GM21390 (cell line): ENCODE data around the gene ITGBL1.
A peak's percentile ranks its signal among the peaks of the same experiment; 100 is the strongest.

Experiments used
- ATAC-seq: cut with Tn5 transposase; IDR thresholded peaks from one replicate; pipeline ENCODE4 v1.9.1; 2021; ENCODE audit not compliant: unreplicated experiment

Gene ITGBL1

GRCh38 chr13:101556676-101557123 is 104.2 kb downstream of the ITGBL1 start:
- ATAC-seq: no peak

DNA sequence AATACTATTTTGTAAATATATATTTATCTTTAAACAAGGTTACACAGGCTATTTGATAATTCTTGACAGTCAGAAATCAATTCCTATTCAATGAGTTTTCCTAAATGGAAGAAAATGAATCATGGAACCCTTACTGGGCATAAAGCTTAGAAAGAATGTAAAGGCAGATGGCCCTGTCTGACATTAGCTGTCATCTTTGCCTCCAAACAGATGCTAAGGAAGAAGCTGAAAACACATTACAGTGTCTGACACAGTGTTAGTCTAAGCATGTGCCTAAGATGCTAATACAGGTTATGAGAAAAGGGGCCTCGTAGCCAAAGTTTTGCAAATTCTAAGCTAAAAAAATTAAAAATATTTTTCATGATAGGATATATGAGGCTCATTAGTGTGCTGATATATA is 112.8 kb downstream of the ITGBL1 start:
- no peak for ATAC-seq

DNA sequence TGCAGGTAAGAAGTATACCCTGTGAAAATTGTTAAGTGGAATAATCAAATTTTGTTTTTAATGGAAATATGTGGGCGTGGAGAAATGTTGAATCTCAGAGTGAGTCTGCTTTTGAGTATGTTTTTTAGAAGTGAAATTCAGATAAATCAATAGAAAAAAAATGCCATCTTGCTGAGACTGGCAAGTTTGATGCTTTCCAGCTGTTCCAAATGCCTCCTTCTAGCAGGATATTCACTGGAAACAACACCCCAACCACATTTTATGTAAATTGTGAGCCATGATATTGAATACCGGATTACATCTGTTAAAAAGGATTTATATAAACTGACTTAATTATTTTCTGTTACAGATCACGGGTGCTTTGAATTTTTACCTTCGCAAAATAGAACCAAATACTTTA is 115.4 kb downstream of the ITGBL1 start:
- ATAC-seq: no peak

DNA sequence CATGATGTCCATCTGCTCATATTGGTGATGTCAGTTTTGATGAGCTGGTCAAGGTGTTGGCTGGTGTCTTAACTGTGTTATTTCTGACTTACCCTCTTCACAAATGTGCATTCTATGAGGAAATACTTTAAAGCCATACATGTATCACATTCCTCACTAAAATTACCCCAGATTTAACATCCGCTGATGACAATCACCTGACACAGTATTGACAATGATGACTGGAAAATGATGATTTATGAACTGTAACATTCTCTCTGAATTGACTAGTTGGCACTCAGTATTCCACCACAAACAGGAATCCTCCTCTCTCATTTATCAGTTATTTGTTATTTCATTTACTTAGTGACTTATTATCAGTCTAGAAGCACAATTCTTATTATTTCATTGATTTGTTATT is 117.3 kb downstream of the ITGBL1 start:
- ATAC-seq: no peak

- no peak for ATAC-seq
Observed at GRCh38 chr13:101570410-101570809, 117.9 kb downstream of the ITGBL1 start.

GRCh38 chr13:101572456-101572855 is 120.0 kb downstream of the ITGBL1 start:
- no peak for ATAC-seq

DNA sequence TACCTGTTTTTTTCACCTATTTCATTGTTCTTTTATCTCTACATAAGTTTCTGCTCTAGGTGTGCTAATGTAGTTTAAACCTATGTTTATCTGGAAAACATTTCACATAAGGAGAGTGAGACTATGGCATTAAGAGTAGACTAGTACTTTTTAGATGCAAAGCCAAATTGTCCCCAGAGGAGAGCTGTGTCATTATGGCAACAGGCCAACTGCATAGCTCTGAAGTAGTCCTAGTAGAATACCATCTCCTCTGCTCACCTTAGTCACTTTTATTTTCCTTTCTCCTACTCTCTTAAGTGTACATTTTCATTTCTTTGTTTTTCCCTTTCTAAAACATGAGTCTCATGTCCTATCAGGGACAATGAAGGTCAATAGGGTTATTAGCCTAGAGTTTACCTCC is 123.1 kb downstream of the ITGBL1 start:
- no peak for ATAC-seq

DNA sequence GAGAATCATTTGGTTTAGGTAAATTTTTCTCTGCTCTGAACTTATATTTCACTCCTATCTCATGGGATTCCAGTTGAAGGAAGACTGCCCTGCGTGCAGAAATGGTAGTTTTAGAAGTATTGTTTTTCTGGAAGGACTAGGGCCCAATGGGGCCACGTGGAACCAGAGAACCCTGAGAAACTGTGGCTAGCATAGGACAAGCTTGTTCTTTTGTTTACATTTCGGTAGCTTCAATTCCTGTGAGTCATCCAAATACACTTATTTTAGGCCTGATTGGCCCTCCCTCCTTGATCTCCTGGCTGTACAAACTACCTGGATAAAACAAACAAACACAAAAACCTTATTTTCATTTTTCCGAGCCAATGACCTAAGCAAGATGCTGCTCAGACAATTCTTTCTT is 124.0 kb downstream of the ITGBL1 start:
- ATAC-seq: no peak

DNA sequence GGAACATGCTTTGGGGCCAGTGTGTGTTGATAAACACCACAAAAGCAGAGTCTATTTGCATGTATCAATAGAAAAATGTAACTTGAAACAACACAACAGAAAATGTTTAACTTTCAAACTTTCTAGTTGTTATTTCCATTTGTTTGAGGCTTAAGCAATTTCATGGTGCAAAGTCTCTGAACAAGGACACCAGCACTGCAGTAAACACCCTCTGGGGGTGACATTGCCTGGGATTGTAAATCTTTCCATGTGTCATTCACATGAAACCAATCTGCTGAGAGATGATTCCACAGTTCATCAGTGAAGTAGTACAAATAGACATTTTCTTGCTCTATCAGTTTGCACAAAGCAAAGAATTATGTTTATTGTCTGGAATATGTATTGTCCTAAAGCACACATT is 124.5 kb downstream of the ITGBL1 start:
- no peak for ATAC-seq

GRCh38 chr13:101579281-101579802 is 126.9 kb downstream of the ITGBL1 start:
- ATAC-seq: no peak

- ATAC-seq: no peak
Observed at GRCh38 chr13:101584331-101584730, 131.9 kb downstream of the ITGBL1 start.

DNA sequence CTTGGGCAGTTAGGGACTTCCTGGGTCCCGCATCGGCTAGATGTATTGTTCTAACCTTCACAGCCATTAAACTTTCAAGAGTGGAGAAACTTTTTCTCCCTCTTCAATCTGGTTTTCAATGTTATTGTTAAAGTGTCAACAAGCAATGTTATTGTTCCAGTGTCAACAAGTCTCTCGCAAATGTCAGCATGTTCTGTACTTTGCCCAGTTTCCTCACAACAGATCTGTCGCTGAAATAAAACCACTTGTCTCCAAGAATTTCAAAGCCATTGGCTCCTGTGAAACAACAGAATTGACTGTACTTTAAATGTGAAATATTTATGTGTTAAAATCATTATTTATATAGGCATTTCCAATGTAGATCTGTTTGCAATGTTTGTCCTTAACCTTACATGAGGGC is 138.0 kb downstream of the ITGBL1 start:
- no peak for ATAC-seq

DNA sequence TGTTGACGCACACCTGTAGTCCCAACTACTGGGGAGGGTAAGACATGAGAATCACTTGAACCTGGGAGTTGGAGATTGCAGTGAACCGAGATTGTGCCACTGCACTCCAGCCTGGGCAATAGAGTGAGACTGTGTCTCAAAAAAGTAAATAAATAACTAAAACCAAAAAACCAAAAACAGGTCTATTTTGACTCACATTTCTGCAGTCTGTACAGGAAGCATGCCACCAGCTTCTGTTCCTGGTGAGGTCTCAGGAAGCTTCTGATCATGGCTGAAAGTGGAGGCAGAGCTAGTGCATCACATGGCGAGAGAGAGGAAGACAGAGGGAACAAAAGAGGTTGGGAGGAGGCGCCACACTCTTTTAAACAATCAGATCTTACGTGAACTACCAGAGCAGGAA is 142.5 kb downstream of the ITGBL1 start:
- ATAC-seq: peak; percentile 54

DNA sequence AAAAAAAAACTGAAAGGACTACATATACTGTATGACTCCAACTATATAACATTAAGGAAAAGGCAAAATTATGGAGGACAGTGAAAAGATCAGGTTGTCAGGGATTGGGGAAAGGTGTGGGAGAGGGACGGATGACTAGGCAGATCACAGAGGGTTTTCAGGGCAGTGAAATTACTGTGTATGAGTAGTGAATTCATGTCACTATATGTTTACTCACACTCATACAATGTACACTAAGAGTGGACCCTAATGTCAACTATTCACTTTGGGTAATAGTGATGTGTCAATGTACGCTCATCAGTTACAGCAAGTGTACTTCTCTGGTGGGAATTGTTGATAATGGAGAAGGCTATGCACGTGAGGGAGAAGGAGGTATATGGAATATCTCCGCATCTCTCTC is 144.3 kb downstream of the ITGBL1 start:
- ATAC-seq: no peak

DNA sequence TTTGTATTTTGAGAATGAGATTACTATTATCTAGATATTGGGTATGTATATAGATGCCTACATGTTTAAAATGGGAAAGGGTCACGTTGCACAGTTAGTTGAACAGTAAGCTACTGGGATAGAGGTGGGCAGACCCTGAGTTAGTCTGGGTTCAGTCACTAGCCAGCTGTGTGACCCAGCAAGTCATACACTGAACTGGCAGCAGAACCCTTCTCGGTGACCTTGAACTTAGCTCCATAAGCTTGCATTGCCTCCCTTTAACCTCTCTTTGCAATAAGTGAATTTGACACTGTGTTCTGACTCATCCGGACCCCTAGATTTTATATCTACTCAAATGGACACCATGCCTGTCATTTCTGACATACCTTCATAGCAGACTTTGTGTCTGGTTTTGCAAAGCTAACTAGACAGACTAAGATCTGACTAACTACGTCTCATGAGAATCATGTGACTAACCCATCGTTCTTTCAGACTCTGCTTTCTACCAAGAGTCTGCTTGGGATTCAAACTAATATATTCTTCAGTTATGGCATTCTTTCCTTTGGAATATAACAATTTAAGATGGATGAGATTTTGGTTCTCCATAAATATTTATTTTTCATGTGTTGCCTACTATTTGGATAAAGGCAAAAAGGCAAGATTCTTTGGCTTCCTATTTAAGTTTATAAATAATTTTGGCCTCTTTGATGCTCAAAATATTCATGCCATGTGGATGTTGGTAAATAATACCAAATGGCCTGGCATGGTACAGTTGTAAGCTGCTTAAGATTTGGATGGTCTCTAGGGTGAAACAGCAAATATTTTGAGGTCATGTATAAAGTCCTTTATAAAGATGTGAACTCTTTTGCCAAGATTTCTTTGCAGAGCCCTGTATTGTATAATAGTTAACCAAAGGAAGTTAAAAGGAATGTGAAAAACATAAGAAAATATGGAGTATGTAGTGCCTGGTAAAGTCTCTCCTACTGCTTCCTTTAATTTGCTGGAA is 159.3 kb downstream of the ITGBL1 start:
- ATAC-seq: no peak

DNA sequence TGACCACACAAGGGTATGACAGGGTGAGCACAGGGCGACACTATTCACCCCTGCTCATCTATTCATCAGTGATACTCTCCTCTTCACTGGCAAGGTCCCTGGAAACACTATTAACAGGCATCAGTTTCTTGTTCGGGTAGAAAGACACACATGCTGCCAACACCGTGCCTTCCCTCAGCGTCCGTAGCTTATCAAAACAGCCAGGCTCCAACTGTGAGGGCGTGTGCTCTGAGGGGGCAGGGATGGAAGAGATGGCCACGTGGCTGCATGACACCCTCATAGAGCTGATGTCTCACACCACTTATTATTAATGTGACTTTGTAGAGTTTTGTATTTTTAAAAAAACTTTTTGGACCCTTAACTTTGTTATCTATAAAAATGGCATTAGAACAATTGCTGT is 160.3 kb downstream of the ITGBL1 start:
- no peak for ATAC-seq

DNA sequence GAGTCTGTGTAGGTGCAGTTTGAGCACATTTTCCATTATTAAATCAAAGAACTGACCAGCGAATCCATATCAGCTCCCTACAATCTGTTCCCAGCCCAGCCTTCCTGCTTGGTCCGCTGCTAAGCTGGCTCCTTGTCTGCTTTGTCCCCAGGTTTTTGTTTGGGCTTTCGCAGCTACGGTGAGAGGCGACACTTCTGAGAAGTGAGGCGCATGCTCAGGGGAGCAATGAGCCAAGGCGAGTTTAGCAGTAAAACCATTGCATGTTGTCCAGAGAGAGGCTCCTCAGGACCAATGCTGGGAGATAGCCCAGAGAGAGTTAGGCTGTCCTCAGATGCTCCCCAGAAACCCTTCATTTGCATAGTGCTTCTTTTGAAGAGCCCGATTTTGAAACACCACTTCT is 162.0 kb downstream of the ITGBL1 start:
- ATAC-seq: no peak

DNA sequence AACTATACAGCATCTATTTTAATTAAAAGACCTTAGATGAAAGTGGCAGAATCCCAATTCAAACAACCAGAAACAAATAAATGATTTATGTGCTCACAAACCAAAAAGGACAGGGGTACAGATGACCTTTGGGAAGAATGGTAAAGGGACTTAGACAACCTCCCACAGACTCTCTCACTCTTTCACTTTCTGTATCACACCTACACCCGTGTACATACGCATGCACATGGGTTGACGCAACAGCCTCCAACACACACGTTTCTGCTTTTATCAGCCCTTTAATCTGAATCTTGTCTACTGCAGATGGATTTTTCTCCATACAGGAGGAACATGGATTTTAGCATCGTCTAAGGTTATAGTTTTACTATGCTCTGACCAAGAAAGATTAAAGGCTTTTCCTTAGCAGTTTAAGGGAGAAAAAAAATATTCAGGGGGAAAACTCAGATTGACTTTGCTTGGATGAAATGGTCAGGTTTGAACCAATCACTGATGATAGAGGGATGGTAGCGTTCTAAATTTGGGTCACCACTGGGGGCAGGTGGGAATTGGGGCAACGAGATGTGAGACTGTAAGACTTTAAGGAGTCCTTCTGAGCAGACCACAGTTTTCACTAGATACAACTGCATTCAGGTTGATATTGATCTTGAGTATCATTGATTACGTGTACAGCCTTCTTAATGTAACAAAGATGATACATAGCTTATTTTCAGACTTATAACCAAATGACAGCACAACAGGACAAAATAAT is 166.1 kb downstream of the ITGBL1 start:
- ATAC-seq: no peak

DNA sequence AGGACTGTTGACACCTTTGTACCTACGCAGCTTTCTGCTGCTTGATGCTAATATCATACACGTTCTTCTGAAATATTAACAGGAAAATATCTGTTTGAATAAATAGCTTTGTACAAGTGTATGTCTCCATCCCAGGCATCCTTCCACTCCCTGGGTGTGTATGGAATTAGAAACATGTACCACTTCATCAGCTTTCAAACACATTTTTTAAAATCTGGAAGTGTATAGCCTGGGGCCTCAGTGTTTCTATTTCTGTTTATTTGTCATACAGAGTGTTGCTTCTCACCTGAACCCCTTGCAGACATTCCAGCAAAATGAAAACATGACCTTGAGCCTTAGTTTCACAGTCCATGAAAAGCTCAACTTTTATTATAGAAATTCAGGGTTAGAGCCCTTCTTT is 168.6 kb downstream of the ITGBL1 start:
- no peak for ATAC-seq

GRCh38 chr13:101623470-101624209 is 171.2 kb downstream of the ITGBL1 start:
- ATAC-seq: no peak
